Measurements from ENCODE around the gene RGCC. TPM values are rescaled to one million over a fixed set of nuclear protein-coding genes. Genes with fewer than 3 reads are reported as not detected.
"Not testable (repeated sequence)": the region's sequence is repeated elsewhere in the genome, so short reads cannot be mapped to it uniquely, and the experiment has no call there.

The RGCC gene
- total RNA-seq, 1 donor from 2014 or later: 381 TPM

DNA sequence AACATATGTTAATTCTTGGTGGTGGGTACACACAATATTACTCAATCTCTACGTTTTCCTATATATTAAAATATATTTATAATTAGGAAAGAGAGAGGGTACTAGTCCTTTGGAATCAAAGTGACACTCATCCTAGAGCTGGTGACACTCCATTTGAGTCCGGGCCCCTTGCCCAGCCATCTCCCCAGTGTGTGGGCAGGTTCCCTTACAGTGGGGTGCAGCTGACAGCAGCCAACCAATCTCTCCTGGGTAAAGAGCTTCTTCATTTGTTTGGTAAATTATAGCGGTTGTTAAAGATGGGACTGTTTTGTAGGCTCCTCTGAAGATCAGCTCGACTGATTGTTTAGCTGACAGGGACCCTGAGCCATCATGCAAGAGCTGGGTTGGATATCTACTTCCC, 37.2 kb upstream of the RGCC start:
- TF ChIP-seq, protein P1, sequence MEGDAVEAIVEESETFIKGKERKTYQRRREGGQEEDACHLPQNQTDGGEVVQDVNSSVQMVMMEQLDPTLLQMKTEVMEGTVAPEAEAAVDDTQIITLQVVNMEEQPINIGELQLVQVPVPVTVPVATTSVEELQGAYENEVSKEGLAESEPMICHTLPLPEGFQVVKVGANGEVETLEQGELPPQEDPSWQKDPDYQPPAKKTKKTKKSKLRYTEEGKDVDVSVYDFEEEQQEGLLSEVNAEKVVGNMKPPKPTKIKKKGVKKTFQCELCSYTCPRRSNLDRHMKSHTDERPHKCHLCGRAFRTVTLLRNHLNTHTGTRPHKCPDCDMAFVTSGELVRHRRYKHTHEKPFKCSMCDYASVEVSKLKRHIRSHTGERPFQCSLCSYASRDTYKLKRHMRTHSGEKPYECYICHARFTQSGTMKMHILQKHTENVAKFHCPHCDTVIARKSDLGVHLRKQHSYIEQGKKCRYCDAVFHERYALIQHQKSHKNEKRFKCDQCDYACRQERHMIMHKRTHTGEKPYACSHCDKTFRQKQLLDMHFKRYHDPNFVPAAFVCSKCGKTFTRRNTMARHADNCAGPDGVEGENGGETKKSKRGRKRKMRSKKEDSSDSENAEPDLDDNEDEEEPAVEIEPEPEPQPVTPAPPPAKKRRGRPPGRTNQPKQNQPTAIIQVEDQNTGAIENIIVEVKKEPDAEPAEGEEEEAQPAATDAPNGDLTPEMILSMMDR (IDR thresholded peaks at IDR 0.05): no peak
- ATAC-seq (no peak), DNase-seq (no peak)
- H3K27ac ChIP-seq: no peak overlapping the region
- no peaks in the 10 kb centered on the region for H3K4me1 ChIP-seq
- H3K9me3 ChIP-seq: no peaks in the 10 kb centered on the region
- H3K36me3 ChIP-seq: no peaks in the 10 kb centered on the region
- intact Hi-C loops (cut with DNase I): no loop called here
- no peak overlapping the region for H3K4me3 ChIP-seq
- H3K27me3 ChIP-seq (ENCODE audit: low read depth): no peaks in the 10 kb centered on the region

DNA sequence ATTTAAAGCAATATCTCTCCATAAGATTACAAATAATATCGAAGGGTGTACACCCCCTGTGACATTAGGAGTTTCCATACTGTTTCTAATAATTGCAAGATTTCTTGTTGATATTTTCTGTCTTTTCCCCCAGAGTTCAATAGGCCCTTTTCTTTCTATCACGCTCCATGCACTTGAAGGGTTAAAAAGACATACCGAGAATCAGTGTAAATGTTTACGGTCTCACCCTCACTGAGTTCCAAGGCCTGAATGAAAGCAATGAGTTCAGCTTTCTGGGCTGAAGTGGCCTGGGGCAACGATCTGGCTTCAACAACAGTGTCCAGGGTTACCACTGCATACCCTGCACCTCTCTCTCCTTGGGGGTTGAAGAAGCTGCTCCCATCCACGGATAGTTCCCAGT, 36.0 kb upstream of the RGCC start:
- H3K27me3 ChIP-seq (ENCODE audit: low read depth); H3K9me3 ChIP-seq; DNase-seq; H3K4me1 ChIP-seq; intact Hi-C loops (cut with DNase I); ATAC-seq; H3K4me3 ChIP-seq; H3K27ac ChIP-seq; H3K36me3 ChIP-seq: not testable (repeated sequence)

DNA sequence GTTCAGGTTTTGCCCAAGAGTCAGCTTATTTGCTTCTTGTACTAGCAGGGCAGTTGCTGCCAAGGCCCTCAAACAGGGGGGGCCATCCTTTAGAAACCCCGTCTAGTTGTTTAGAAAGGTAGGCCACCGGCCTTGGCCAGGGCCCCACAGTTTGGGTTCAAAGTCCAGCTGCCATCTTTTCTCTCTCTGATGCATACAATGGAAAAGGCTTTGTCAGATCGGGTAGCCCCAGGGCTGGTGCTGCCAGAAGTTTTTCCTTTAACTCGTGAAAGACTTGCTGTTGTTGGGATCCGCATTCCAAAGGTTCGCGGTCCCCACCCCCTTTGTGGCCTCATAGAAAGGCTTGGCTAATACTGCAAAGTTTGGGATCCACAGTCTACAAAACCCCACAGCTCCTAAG, 35.4 kb upstream of the RGCC start:
- H3K9me3 ChIP-seq; H3K36me3 ChIP-seq; H3K4me1 ChIP-seq; DNase-seq; intact Hi-C loops (cut with DNase I); H3K4me3 ChIP-seq; H3K27me3 ChIP-seq (ENCODE audit: low read depth); ATAC-seq; H3K27ac ChIP-seq: not testable (repeated sequence)

DNA sequence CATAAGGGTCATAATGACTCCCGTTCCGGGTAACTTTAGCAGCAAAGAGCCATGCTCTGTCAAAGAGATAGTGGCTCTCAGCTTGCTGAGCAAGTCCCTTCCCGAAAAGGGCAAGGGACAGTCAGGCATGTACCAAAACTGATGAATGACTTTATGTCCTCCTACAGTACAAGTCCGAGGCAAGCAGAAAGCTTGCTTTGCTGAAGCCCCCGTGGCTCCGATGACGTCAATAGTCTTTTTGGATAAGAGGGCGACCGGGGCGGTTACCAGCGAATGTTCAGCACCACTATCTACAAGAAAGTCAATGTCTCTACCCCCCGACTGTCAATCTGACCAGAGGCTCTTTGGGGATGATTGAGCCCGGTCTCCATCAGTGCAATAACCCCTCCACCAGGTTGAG, 34.1 kb upstream of the RGCC start:
- H3K4me3 ChIP-seq; intact Hi-C loops (cut with DNase I); H3K27me3 ChIP-seq (ENCODE audit: low read depth); ATAC-seq; H3K9me3 ChIP-seq; H3K36me3 ChIP-seq; H3K4me1 ChIP-seq; DNase-seq; H3K27ac ChIP-seq: not testable (repeated sequence)

DNA sequence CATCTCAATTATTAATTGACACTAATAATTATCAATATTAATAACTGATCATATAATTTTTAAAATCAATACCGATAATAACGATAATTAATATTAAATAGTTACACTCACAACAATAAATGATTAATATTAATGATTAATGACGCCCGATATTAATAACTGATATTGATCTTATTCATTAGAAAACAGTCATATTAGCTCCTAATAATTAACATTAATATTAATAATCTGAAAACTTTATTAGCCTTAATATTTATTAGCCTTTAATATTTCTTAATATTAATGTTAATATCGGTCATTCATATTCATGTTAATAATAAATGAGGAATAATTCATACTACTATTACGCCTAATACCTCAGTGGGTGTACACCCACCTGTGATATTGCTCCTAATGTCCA, 32.7 kb upstream of the RGCC start:
- H3K4me1 ChIP-seq; H3K27me3 ChIP-seq (ENCODE audit: low read depth); H3K36me3 ChIP-seq; H3K9me3 ChIP-seq; H3K4me3 ChIP-seq; ATAC-seq; DNase-seq; H3K27ac ChIP-seq; intact Hi-C loops (cut with DNase I): not testable (repeated sequence)

DNA sequence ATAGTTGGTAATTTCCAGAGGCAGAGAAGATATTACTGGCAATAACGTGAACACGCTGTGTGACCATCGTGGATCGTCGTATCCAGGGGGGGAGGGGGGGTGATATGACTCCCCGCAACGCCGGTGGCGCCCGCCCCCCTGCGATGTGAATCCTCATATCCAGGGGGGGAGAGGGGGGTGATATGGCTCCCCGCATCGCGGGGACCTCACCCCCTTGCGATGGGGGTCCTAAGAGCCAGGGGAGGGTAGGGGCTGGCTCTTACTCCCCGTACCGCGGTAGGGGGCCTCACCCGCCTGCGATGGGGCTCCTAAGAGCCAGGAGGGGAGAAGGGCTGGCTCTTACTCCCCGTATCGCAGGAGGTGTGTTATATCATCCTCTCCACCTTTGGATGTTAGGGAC, 31.3 kb upstream of the RGCC start:
- DNase-seq: no peak

DNA sequence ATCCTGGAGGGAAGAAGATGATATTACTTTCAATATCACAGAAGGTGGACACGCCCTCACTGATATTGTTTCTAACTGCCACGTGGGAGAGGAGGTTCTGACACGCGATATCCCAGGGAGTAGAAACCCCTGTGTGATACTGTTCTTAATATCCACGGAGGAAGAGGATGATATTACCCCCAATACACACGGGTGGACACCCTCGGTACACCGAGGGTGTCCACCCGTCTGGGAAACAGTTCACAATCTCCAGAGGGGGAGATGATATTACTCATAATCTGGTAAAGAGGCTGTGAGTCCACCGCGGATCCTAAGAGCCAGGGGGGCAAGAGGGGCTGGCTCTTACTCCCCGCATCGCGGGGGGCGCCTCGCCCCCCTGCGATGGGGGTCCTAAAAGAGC, 29.7 kb upstream of the RGCC start:
- TF ChIP-seq, protein P1 (IDR thresholded peaks at IDR 0.05): no peak
- ATAC-seq (no peak), DNase-seq (no peak)
- Histone ChIP-seq H3K4me3 (peak overlapping the region; percentile 28), H3K27me3 (ENCODE audit: low read depth) (no peaks in the 10 kb centered on the region), H3K4me1 (no peaks in the 10 kb centered on the region), H3K9me3 (no peaks in the 10 kb centered on the region), H3K27ac (no peak overlapping the region), H3K36me3 (no peaks in the 10 kb centered on the region)
- intact Hi-C loops (cut with DNase I): no loop called here

More for the DNA sequence above, 31.3 kb upstream of the RGCC start:
- Histone ChIP-seq H3K27me3 (ENCODE audit: low read depth) (no peaks in the 10 kb centered on the region), H3K36me3 (no peaks in the 10 kb centered on the region), H3K9me3 (no peaks in the 10 kb centered on the region), H3K4me1 (no peaks in the 10 kb centered on the region), H3K4me3 (no peak overlapping the region), H3K27ac (no peak overlapping the region)
- ATAC-seq: no peak
- TF ChIP-seq, protein P1 (IDR thresholded peaks at IDR 0.05): no peak
- intact Hi-C loops (cut with DNase I): no loop called here

DNA sequence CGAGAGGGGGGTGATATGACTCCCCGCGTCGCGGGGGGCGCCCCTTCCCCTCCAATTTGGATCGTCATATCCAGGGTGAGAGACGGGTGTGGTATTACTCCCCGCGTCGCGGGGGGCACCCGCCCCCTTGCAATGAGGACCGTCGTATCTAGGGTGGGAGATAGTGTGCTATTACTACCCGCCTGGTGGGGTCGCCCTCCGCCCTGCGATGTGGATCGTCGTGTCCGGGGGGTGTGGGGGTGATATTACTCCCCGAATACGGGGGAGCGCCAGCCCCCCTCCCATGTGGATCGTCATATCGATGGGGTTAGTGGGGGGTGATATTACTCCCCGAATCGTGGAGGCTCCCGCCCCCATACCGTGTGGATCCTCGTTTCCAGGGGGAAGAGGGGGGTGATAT, 29.2 kb upstream of the RGCC start:
- Histone ChIP-seq H3K27ac (no peak overlapping the region), H3K9me3 (no peaks in the 10 kb centered on the region), H3K36me3 (no peaks in the 10 kb centered on the region), H3K4me1 (no peaks in the 10 kb centered on the region), H3K4me3 (peak overlapping the region; percentile 28), H3K27me3 (ENCODE audit: low read depth) (no peaks in the 10 kb centered on the region)
- intact Hi-C loops (cut with DNase I): no loop called here
- TF ChIP-seq, protein P1 (IDR thresholded peaks at IDR 0.05): peak; percentile 28
- peak; percentile 47 to 62 for ATAC-seq
- peak; percentile 46 for DNase-seq

DNA sequence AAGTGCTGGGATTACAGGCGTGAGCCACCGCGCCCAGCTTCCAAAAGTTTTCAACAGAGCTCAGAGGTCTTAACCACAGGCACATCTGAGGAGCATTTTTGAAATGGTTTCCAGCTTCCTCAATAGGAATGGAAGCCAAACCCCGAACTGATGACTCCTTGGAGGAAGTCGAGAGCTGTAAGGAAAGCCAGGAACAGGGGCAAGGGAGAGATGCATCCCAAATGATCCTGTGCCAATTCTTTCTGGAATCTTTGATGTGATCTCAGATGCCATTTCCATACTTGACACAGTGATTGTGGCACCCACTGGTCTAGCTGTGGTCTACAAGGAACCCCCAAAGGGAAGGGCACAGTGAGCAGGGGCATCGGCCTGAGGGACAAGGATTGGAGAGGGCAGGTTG, 23.3 kb upstream of the RGCC start:
- ATAC-seq; H3K4me3 ChIP-seq; H3K36me3 ChIP-seq; H3K27me3 ChIP-seq (ENCODE audit: low read depth); H3K4me1 ChIP-seq; H3K27ac ChIP-seq; DNase-seq; H3K9me3 ChIP-seq; intact Hi-C loops (cut with DNase I): not testable (repeated sequence)
